ENCODE results near the gene POLQ. TPM values are rescaled to one million over a fixed set of nuclear protein-coding genes. Genes with fewer than 3 reads are reported as not detected.
"Not testable (repeated sequence)": the region's sequence is repeated elsewhere in the genome, so short reads cannot be mapped to it uniquely, and the experiment has no call there.

Gene POLQ
- total and polyA plus RNA-seq, 10 of the 15 experiments (the other 5 are each of a cell fraction or from before 2014, with no cell fraction given): 3.3 to 22.4 (median 15.9) TPM

DNA sequence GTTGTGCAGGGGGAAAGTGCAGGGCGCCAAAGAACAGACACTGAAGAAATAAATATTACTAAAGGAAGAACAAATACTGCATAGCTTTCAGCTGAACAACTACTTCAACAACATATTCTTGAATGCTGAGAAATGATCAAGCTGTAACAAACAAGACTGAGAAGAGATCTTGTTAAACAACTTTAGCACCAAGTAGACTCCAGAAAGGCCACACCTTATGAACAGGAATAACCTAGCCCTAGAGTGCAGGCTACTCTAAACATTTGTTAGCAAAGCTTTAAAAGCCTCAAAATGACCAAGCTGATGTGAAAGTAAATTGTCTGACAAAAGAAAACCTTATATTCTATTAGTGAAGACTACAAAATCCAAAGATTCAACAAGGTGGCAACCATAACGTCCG, 83.2 kb downstream of the POLQ start (continued):
- TF ChIP-seq E2F8 (IDR thresholded peaks at IDR 0.05; ENCODE audit: low read depth, partially characterized antibody): no peak
- TF ChIP-seq NFXL1 (IDR thresholded peaks at IDR 0.05; ENCODE audit: borderline replicate concordance): no peak

GRCh38 chr3:121451752-121452151, 94.0 kb downstream of the POLQ start:
- DNase-seq (ENCODE audit: low read depth, low spot score); in situ Hi-C loops (cut with MboI); ATAC-seq; intact Hi-C loops (cut with micrococcal nuclease; ENCODE audit: unreplicated experiment); H3K4me2 ChIP-seq (ENCODE audit: control insufficient read depth, insufficient read depth); H3K9ac ChIP-seq (ENCODE audit: control insufficient read depth, insufficient read depth, low read length); H2AFZ ChIP-seq (ENCODE audit: control insufficient read depth, low read depth, low read length); H3K9me3 ChIP-seq (replicated peaks; ENCODE audit: control insufficient read depth, insufficient read depth, low read length); H4K20me1 ChIP-seq (ENCODE audit: control insufficient read depth, insufficient read depth); H3K4me1 ChIP-seq (ENCODE audit: control insufficient read depth, insufficient read depth, low read length); H3K27me3 ChIP-seq (replicated peaks in 1 of 2; ENCODE audit: control insufficient read depth in 2 of 2, insufficient read depth in 2 of 2, low read length in 1 of 2); POLR2A ChIA-PET; CTCF ChIA-PET; H3K4me3 ChIP-seq; H3K36me3 ChIP-seq (ENCODE audit: control insufficient read depth in 2 of 2, insufficient read depth in 2 of 2, low read length in 1 of 2); H3K27ac ChIP-seq (ENCODE audit: control insufficient read depth, insufficient read depth); BruUV-seq (replicated peaks); H3K79me2 ChIP-seq (ENCODE audit: control insufficient read depth, insufficient read depth, low read length); FAIRE-seq; RAD21 ChIA-PET (ENCODE audit: unreplicated experiment): not testable (repeated sequence)
- SMC1A ChIA-PET (ENCODE audit: uncharacterized antibody, unreplicated experiment): interaction anchor here (1.4 kb wide), 1 partner anchor 10 kb away, joined by 3 read pairs; no protein-coding TSS in a partner anchor
- 80% methylated on average over 12 of the region's 12 CpGs for WGBS (ENCODE audit: insufficient coverage, insufficient replicate concordance, low lambda C conversion rate, missing lambda C conversion rate)

- RAD21 ChIA-PET (ENCODE audit: unreplicated experiment): interaction anchor here (2.4 kb wide), 1 partner anchor 12 kb away, joined by 7 read pairs; no protein-coding TSS in a partner anchor
These were observed 102.3 kb downstream of the POLQ start for GRCh38 chr3:121443456-121443855.

More at GRCh38 chr3:121443456-121443855, 102.3 kb downstream of the POLQ start:
- ChIA-PET POLR2A (no interaction called here), SMC1A (ENCODE audit: uncharacterized antibody, unreplicated experiment) (no interaction called here), CTCF (no interaction called here)
- Histone ChIP-seq H3K27ac (ENCODE audit: control insufficient read depth, insufficient read depth) (no peak overlapping the region), H3K4me3 (no peak overlapping the region), H3K9me3 (replicated peaks; ENCODE audit: control insufficient read depth, insufficient read depth, low read length) (no peaks in the 10 kb centered on the region), H3K36me3 (ENCODE audit: control insufficient read depth in 2 of 2, insufficient read depth in 2 of 2, low read length in 1 of 2) (peaks cover 0 to 3% of the 10 kb centered on the region in 2 experiments; a peak in 2 of 4 replicates), H4K20me1 (ENCODE audit: control insufficient read depth, insufficient read depth) (no peaks in the 10 kb centered on the region), H3K4me2 (ENCODE audit: control insufficient read depth, insufficient read depth) (no peak overlapping the region), H3K9ac (ENCODE audit: control insufficient read depth, insufficient read depth, low read length) (no peak overlapping the region), H3K27me3 (replicated peaks in 1 of 2; ENCODE audit: control insufficient read depth in 2 of 2, insufficient read depth in 2 of 2, low read length in 1 of 2) (no peaks in the 10 kb centered on the region), H3K4me1 (ENCODE audit: control insufficient read depth, insufficient read depth, low read length) (no peaks in the 10 kb centered on the region), H3K79me2 (ENCODE audit: control insufficient read depth, insufficient read depth, low read length) (no peaks in the 10 kb centered on the region), H2AFZ (ENCODE audit: control insufficient read depth, low read depth, low read length) (no peak overlapping the region)
- BruUV-seq (replicated peaks): no TSS peak
- TF ChIP-seq TCF3 (IDR thresholded peaks at IDR 0.05; ENCODE audit: borderline replicate concordance, insufficient read depth, low read depth, low read length) (no peak), ZNF217 (IDR thresholded peaks at IDR 0.05) (no peak), CHD2 (IDR thresholded peaks at IDR 0.05; ENCODE audit: borderline replicate concordance, low read depth, low read length) (no peak), NFXL1 (IDR thresholded peaks at IDR 0.05; ENCODE audit: borderline replicate concordance) (no peak), SIN3A (IDR thresholded peaks at IDR 0.05; ENCODE audit: low read depth, low read length) (no peak), ZNF24 (IDR thresholded peaks at IDR 0.05) (no peak), POLR2A (IDR thresholded peaks at IDR 0.05; ENCODE audit: low read depth, low read length) (no peak)
- TF ChIP-seq, protein P1, sequence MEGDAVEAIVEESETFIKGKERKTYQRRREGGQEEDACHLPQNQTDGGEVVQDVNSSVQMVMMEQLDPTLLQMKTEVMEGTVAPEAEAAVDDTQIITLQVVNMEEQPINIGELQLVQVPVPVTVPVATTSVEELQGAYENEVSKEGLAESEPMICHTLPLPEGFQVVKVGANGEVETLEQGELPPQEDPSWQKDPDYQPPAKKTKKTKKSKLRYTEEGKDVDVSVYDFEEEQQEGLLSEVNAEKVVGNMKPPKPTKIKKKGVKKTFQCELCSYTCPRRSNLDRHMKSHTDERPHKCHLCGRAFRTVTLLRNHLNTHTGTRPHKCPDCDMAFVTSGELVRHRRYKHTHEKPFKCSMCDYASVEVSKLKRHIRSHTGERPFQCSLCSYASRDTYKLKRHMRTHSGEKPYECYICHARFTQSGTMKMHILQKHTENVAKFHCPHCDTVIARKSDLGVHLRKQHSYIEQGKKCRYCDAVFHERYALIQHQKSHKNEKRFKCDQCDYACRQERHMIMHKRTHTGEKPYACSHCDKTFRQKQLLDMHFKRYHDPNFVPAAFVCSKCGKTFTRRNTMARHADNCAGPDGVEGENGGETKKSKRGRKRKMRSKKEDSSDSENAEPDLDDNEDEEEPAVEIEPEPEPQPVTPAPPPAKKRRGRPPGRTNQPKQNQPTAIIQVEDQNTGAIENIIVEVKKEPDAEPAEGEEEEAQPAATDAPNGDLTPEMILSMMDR (IDR thresholded peaks at IDR 0.05 in 2 of 3, conservative IDR thresholded peaks at IDR 0.05 in 1 of 3; ENCODE audit: control insufficient read depth in 2 of 3, extremely low read depth in 1 of 3, insufficient read depth in 1 of 3, low read depth in 3 of 3, low read length in 3 of 3): no peak
- intact Hi-C loops (cut with micrococcal nuclease; ENCODE audit: unreplicated experiment) (no loop called here), in situ Hi-C loops (cut with MboI) (no loop called here)
- WGBS (ENCODE audit: insufficient coverage, insufficient replicate concordance, low lambda C conversion rate, missing lambda C conversion rate): 100% methylated on average over 1 of the region's 1 CpG
- ATAC-seq: no peak
- DNase-seq (ENCODE audit: low read depth, low spot score): no peak
- FAIRE-seq: no peak

All from GM12878 (cell line).